Measurements from ENCODE around the gene TMEM204. TPM values are rescaled to one million over a fixed set of nuclear protein-coding genes. Genes with fewer than 3 reads are reported as not detected.

The TMEM204 gene
- 19.4 and 26.6 TPM in 2 replicates for total RNA-seq

DNA sequence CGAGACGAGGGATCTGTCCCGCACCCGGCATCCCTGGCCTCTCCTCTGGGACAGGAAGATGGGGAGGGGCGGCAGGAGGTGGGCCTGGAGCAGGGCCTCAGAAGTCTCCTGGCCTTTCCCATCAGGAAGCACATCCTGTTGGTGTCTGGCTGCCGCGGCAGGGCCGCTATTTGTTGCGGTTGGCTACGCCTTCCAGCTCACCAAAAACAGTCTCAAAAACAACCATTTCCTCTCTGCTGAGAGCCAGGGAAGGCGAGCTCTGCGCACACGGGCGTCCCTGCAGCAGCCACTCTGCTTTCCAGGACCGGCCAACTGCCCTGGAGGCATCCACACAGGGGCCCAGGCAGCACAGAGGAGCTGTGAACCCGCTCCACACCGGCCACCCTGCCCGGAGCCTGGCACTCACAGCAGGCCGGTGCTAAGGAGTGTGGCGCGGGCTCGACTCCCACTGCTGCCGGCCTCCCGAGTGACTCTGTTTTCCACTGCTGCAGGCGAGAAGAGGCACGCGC, at the start of gene TMEM204:
TSS of gene TMEM204 (plus strand) at position 224 of the 509 bp plus-strand sequence. CDS start 610 bp downstream, outside the sequence.

DNA sequence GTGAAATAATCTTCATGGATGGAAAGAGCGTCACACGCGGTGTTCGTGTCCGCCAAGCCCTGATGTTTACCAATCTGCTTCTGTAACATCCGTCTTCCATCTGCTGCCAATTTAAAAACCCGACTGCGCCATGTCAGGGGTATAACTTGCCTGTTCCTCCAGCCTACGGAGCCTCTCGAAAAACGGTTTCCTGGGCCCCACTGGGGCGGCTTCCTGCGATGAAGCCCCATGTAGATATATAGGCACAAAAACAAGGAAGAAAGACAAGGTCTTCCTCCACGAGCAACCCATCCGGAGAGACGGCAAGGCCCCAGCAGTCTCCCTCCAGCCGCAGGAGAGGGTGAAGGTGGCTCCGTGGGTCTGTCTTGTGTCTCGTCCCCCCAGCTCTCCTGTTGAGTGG, 44.8 kb upstream of the TMEM204 start, which contains the start of gene PTX4:
TSS of gene PTX4 (minus strand) at position 326 of the 400 bp plus-strand sequence. CDS start at position 291, 35 bp downstream.

DNA sequence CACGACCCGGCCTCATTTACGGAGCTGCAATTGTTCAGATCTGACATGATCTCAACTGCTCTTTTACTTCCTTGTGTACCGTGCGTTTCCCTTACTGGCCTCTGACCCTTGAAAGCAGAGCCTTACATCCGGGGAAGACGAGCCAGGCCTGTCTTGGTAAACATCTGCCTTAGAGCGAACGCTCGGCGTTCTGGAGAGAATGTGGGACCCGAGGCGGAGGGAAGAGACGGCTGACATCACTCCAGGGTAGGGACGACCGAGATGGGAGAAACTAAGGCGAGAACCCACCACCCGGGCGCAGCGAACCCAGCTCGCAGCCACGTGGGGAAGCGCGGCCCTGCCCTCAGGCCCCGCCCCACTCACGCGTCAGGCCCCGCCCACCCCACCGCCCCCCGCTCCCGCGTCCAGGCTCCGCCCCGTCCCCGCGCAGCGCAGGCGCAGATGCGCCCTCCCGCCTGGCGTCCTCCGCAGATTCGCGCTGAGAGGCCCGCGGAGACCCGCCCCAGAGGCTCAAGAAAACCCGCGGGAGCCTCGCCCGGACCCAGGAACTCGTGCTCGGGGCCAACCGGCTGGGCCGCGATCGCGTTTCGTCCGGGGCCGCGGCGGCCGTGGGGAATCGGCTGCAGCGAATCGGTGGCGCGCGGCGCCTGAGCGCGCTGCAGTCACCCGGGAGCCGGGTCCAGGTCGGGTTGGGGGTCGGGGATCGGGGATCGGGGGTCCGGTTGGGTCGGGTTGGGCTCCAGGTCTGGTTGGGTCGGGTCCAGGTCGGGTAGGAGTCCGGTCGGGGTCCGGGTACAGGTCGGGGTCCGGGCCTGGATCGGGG, 40.3 kb upstream of the TMEM204 start, which contains the start of gene TELO2:
TSS of gene TELO2 (plus strand) at position 438 of the 823 bp plus-strand sequence. CDS start 922 bp downstream, outside the sequence.

Other genes starting within 250 kb of the TMEM204 start
- gene UBE2I, start 224.0 kb upstream of the TMEM204 start, total RNA-seq = 44.3 and 50.8 TPM in 2 replicates
- 0.18 and 1.4 TPM in 2 replicates for gene BAIAP3, start 200.0 kb upstream of the TMEM204 start, total RNA-seq
- 64.8 and 70.5 TPM in 2 replicates for gene TSR3, start 181.8 kb upstream of the TMEM204 start, total RNA-seq
- 19.9 and 36.2 TPM in 2 replicates for gene GNPTG, start 181.7 kb upstream of the TMEM204 start, total RNA-seq
- 8.4 and 8.5 TPM in 2 replicates for gene UNKL, start 119.0 kb upstream of the TMEM204 start, total RNA-seq
- gene UQCC4, start 112.9 kb upstream of the TMEM204 start, total RNA-seq = 17.4 and 20.5 TPM in 2 replicates
- gene PERCC1, start 102.6 kb upstream of the TMEM204 start, total RNA-seq = not detected in 2 replicates
- under 0.01 and 0.09 TPM in 2 replicates for gene CCDC154, start 89.1 kb upstream of the TMEM204 start, total RNA-seq
- gene CLCN7, start 58.6 kb upstream of the TMEM204 start, total RNA-seq = 37.3 and 54.8 TPM in 2 replicates
- gene PTX4, start 44.7 kb upstream of the TMEM204 start, total RNA-seq = not detected in 2 replicates
- gene TELO2, start 40.3 kb upstream of the TMEM204 start, total RNA-seq = 15.3 and 19.2 TPM in 2 replicates
- 17.3 and 26.7 TPM in 2 replicates for gene IFT140, start 78.4 kb downstream of the TMEM204 start, total RNA-seq
- gene CRAMP1, start 78.7 kb downstream of the TMEM204 start, total RNA-seq = 8.2 and 9.1 TPM in 2 replicates
- 42.3 and 45.2 TPM in 2 replicates for gene JPT2, start 144.6 kb downstream of the TMEM204 start, total RNA-seq
- gene MAPK8IP3, start 172.5 kb downstream of the TMEM204 start, total RNA-seq = 26.4 and 46.4 TPM in 2 replicates
- gene NME3, start 237.9 kb downstream of the TMEM204 start, total RNA-seq = 32.7 and 53.0 TPM in 2 replicates
- 4.7 and 11.7 TPM in 2 replicates for gene EME2, start 239.1 kb downstream of the TMEM204 start, total RNA-seq
- 107 and 111 TPM in 2 replicates for gene MRPS34, start 239.5 kb downstream of the TMEM204 start, total RNA-seq
- gene SPSB3, start 248.9 kb downstream of the TMEM204 start, total RNA-seq = 38.5 and 53.4 TPM in 2 replicates
- 73.8 and 74.3 TPM in 2 replicates for gene NUBP2, start 249.3 kb downstream of the TMEM204 start, total RNA-seq

Measured in endothelial cell of coronary artery (primary cell).